Stimulated activated CD8-positive, alpha-beta memory T cell treated with anti-CD3 and anti-CD28 coated beads, Interleukin-15, amount 100 ng/mL, for 4 hours (primary cell): ENCODE results near the gene CCT6A.
"Not testable (repeated sequence)": the region's sequence is repeated elsewhere in the genome, so short reads cannot be mapped to it uniquely, and the experiment has no call there.

Experiments
- DNase-seq, 2 donors: peaks; one replicate each; pipeline ENCODE4 v3.0.0-alpha.2; 2020; ENCODE audit warnings: low read depth in 2 of 2

CCT6A gene

GRCh38 chr7:56051053-56051338 lies 569 bp upstream of the CCT6A start:
- no peak for DNase-seq

- no peak for DNase-seq
Measured at GRCh38 chr7:56053379-56053778, 1.8 kb downstream of the CCT6A start.

- no peak for DNase-seq
Measured at GRCh38 chr7:56053993-56054392, 2.4 kb downstream of the CCT6A start.

- no peak for DNase-seq
Measured at GRCh38 chr7:56062382-56062781, 10.8 kb downstream of the CCT6A start.

- no peak for DNase-seq
Measured at GRCh38 chr7:56063500-56063881, 11.9 kb downstream of the CCT6A start.

GRCh38 chr7:56063882-56064625 lies 12.5 kb downstream of the CCT6A start, which contains the start of gene SUMF2:
Gene SUMF2, plus strand, starts transcription at chr7:56064286. Its CDS starts 26 bp downstream, at chr7:56064312.
- DNase-seq, result peak; percentile 75 to 83

- DNase-seq, result not testable (repeated sequence)
Measured at GRCh38 chr7:56066376-56066775, 14.8 kb downstream of the CCT6A start.

- peak in 1 of 2 donors; percentile 25 for DNase-seq
Measured at GRCh38 chr7:56074371-56074791, 22.8 kb downstream of the CCT6A start.

- no peak for DNase-seq
Measured at GRCh38 chr7:56077681-56078080, 26.1 kb downstream of the CCT6A start.

- DNase-seq, result no peak
Measured at GRCh38 chr7:56078196-56078595, 26.6 kb downstream of the CCT6A start.

- no peak for DNase-seq
Measured at GRCh38 chr7:56079450-56080185, 28.1 kb downstream of the CCT6A start.

- not testable (repeated sequence) for DNase-seq
Measured at GRCh38 chr7:56080726-56081435, 29.3 kb downstream of the CCT6A start.

- no peak for DNase-seq
Measured at GRCh38 chr7:56081626-56082340, 30.2 kb downstream of the CCT6A start.

- no peak for DNase-seq
Measured at GRCh38 chr7:56083150-56083785, 31.7 kb downstream of the CCT6A start.

- DNase-seq, result no peak
Measured at GRCh38 chr7:56086761-56087160, 35.2 kb downstream of the CCT6A start.

GRCh38 chr7:56087445-56087844 lies 35.9 kb downstream of the CCT6A start:
- DNase-seq, result no peak

GRCh38 chr7:56091591-56091990 lies 40.0 kb downstream of the CCT6A start:
- DNase-seq, result no peak

- not testable (repeated sequence) for DNase-seq
Measured at GRCh38 chr7:56092388-56092787, 40.8 kb downstream of the CCT6A start.

GRCh38 chr7:56092789-56093531 lies 41.4 kb downstream of the CCT6A start, which contains the start of gene PHKG1:
Gene PHKG1, minus strand, starts transcription at chr7:56092952. Its CDS starts 4,011 bp downstream, at chr7:56088941.
- DNase-seq, result no peak

- DNase-seq, result no peak
Measured at GRCh38 chr7:56097700-56098099, 46.1 kb downstream of the CCT6A start.
